Cardiac septum (tissue), 1 donor: ENCODE data around the gene PARD6A. TPM values are rescaled to one million over a fixed set of nuclear protein-coding genes. Genes with fewer than 3 reads are reported as not detected.

Source experiments
- DNase-seq: peaks from one replicate; pipeline ENCODE4 v3.0.0-alpha.2; 2020; ENCODE audit warnings: low spot score
- intact Hi-C: fragments of 100-400 bp; cut with DNase I; formaldehyde crosslinking; loops from one replicate; pipeline ENCODE4 v1.14.0; 2022
- total RNA-seq: library from RNA; stranded (reverse); fragmentation: NEBNext Ultra II Directional; extraction: Animal tissue kit (Norgen Biotek cat#: 25700); gene quantifications from one replicate; pipeline ENCODE4 v1.2.1, GENCODE V29; 2021
- donor health status: DM: no; HTN: no; CAD: no.

The PARD6A gene
- total RNA-seq, 1 donor from 2014 or later, result 3.4 TPM

GRCh38 chr16:67664871-67665270, 4.1 kb downstream of the PARD6A start:
- intact Hi-C loops, result no loop called here
- DNase-seq, result no peak

DNA sequence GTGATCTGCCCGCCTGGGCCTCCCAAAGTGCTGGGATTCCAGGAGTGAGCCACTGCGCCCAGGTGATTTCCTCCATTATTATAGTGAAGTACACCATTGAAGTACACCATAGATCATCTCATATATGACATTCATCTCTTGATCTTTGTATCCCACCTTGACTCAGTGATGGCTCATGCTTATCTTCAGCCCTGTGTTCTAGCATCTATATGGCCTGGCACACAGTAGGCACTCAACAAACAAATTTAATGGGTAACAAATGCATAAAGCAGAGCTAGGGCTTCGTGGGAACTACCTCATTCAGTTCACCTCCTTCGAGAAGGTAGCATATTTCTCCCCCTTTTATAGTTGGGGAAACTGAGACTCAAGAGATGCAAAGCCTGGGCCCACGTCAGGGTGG, 4.8 kb downstream of the PARD6A start:
- intact Hi-C loops, result no loop called here
- no peak for DNase-seq

DNA sequence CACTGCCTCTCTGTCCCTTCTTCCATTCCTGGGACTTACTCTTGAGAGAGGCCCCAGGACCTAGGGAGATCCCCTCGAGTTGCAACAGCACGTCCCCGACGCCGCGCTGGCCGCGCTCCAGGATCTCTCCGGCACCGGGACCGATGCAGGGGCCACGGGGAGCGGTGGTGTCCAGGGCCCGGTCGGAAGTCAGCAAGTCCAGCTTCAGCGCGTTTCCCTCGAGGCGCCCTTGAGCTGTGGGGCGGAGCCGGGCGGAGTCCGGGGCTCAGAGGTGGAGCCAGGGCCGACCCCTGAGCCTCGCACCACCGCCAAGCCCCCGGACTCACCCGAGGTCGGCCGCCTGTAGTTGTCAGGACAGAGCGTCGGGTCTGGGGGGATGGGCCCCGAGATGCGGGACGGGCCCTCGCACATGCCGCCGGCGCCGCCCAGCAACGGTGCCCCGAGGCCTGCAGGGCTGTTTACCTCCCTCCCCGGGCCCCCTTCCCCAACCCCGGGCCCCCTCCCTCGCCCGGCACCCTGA, 5.3 kb downstream of the PARD6A start:
- DNase-seq, result no peak
- intact Hi-C loops, result no loop called here

DNA sequence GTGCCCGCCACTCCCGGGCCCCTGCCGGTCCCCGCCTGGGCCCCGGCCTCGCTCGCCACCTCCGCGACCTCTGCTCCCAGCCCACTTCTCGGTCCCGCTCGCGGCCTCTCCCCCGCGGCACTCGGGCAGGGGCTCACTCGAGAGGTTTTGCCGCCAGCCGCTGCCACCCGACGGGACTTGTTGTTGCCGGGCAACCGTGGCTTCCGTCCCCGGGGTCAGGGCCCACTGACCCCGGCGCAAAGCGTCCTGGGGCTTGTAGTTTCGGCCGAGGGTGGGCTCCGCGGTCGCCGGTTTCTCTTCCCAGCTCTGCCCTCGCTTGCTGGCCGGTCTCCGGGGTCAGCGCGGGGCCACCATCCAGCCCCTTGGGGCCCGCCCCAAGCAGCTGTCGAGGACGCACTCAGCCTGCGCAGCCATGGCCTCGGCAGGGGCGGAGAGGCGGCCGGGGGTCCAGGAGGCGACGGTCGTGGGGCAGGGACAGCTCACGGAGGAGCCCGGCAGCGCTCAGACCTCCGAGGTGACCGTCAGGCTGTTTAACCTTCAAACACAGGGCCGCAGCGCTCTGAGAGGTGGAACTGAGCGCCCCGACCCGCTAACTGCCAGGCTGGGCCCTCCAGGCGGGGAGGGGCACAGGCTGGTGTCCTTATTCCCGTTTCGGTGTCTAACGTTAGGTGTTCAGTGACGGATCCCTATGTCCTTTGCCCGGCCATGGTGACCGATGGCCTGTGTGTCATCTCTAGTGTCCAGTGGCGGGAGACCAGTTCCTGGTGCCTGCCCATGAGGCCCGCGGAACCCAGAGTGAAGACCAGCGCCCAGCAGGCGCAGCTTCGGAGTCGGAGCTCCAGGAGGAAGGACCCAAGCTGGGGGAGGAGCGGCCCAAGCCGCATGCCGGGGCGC, 6.0 kb downstream of the PARD6A start, which contains the start of the genes C16orf86 and ENKD1:
C16orf86 (plus strand) TSS at position 256 of the 894 bp plus-strand sequence; CDS start at position 413, 157 bp downstream.
ENKD1 (minus strand) TSS at position 192 of the 894 bp plus-strand sequence. CDS start 308 bp downstream, outside the sequence.
- intact Hi-C loops, result loop anchor here (1.0 kb wide), 1 partner anchor 105 kb away; the partner anchor contains the start of gene CTCF
- DNase-seq, result peak; percentile 95

GRCh38 chr16:67667453-67667816, 6.7 kb downstream of the PARD6A start:
- intact Hi-C loops, result loop anchor here (1.0 kb wide), 1 partner anchor 105 kb away; the partner anchor contains the start of gene CTCF
- no peak for DNase-seq

DNA sequence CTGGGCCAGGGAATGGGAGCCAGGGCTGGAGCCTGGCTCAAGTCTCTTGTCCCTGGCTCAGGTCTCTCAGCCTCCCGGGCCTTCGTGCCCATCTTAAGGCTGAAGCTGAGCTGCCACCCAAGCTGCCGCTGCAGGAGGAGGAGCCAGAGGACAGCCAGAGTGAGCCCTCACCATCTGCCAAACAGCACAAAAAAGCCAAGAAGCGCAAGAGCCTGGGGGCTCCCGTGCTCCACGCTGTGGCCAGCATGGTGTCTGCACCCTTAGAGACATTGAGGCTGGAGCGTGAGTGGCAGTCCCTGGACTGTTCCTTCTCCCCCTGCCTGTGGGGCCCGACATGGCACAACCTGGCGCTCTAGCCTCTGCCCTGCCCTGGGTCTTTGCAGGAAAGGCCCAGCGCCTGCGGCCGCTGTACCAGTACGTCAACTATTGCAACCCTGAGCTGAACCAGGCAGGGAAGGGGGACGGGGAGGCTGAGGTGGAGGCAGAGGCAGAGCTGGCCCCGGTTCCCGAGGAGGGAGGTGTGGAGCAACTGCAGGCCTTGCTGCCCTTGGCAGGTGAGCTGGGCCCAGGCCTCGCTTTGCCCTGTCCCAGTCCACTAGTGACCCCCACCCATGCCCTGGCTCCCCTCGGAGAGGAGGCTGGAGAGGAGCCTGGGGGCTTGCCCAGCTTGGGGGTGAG, 7.2 kb downstream of the PARD6A start:
- DNase-seq, result peak; percentile 90
- intact Hi-C loops, result loop anchor here (1.0 kb wide), 2 partner anchors 106 to 147 kb away; partner anchors contain the start of gene CTCF

DNA sequence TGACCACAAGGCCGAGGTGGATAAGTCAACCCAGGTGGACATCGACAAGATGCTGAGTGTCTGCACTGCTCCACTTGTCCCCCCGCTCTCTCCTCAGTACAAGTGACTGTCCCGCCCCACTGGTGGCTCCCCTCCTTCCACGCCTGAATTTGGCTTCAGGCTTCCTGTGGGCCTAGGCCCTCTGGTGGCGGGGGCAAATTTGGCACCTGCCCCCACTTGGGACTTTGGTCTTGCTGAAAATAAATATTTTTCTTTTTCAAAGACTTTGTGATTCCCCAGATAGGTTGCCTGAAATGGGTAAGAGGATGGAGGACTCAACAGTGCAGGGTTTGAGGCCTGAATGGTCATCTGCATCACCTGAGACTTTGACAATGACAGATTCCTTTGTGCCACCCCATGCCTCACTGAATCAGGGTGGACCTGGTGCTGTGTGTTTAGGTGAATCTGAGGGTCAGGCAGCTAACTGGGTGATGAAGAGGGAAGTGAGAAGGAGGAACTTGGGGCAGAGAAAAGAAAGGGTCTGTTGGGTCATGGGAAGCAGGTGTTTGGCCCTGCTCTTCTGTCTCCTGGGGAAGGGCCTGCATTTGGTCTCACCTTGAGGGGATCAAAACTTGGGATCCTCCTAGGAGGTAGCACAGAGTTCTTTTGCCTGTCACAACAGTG, 7.9 kb downstream of the PARD6A start:
- DNase-seq, result no peak
- intact Hi-C loops, result loop anchor here (1.0 kb wide), 1 partner anchor 147 kb away; no protein-coding TSS in a partner anchor

- no peak for DNase-seq
- intact Hi-C loops, result loop anchor here (5.0 kb wide), 4 partner anchors 48 to 373 kb away; partner anchors contain the start of genes GFOD2, RANBP10 and TSNAXIP1
Observed at GRCh38 chr16:67669499-67670101, 8.8 kb downstream of the PARD6A start.

DNA sequence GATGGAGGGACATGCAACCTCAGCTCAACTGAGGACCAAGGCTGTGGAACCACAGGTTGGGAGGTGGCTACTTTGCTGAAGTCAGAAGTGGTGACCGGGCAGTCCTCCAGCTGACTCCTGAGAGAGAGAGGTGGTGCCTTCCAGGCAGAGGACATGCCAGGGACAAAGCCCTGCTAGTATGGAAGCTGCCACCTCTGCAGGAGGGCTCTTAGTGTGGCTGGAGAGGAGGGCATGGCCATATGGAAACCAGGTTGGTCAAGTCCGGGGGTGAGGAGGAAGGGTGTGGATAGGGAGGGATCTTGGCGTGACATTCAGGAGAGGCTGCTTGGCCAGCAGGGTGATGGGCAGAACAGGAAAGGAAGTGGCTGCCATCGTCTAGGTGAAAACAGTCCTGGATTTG, 11.5 kb downstream of the PARD6A start:
- DNase-seq, result no peak
- intact Hi-C loops, result loop anchor here (5.0 kb wide), 4 partner anchors 45 to 370 kb away; partner anchors contain the start of genes GFOD2, RANBP10 and TSNAXIP1

- DNase-seq, result no peak
- intact Hi-C loops, result loop anchor here (5.0 kb wide), 4 partner anchors 44 to 369 kb away; partner anchors contain the start of genes GFOD2, RANBP10 and TSNAXIP1
Observed at GRCh38 chr16:67672739-67673662, 12.2 kb downstream of the PARD6A start.

DNA sequence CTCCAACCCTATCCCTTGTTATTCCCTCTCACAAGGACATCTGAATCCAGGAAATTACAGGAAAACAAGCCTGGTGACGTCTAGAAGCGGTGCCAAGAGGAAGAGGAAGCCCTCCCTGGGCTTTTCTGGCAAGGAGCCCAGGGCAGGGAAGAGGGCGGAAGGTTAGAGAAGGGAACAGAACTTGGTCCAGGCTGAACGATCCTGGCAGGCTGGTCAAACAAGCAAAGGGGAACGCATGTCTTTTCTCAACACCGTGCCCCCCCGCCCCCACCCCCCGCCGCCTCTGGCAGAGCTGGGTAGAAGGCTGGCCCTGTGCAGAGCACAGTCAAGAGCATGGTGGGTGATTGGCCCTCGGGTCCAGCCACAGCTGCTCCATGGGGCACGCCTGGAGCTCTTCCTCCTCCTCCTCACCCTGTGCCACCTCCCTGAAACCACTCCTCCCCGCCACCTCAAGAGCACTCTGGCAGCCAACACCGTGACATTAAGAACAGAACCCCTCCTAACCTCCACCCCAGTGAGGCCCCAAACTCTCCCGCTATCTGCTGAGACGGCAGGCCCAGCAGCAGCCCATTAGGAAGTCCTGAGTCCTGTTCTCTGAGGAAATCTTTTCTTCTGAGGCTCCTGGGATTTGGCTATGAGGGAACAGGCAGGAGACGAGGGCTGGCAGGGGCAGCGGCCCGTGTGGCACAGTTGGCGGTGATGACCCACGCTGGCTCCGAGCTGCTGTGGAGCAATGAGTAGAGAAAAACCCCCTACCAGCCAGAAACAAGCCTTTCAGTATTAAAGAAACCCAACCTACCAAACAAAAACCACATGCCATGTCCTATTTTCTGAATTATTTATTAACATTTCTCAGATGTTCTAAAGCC, 13.2 kb downstream of the PARD6A start:
- intact Hi-C loops, result loop anchor here (5.0 kb wide), 4 partner anchors 43 to 368 kb away; partner anchors contain the start of genes GFOD2, RANBP10 and TSNAXIP1
- no peak for DNase-seq

DNA sequence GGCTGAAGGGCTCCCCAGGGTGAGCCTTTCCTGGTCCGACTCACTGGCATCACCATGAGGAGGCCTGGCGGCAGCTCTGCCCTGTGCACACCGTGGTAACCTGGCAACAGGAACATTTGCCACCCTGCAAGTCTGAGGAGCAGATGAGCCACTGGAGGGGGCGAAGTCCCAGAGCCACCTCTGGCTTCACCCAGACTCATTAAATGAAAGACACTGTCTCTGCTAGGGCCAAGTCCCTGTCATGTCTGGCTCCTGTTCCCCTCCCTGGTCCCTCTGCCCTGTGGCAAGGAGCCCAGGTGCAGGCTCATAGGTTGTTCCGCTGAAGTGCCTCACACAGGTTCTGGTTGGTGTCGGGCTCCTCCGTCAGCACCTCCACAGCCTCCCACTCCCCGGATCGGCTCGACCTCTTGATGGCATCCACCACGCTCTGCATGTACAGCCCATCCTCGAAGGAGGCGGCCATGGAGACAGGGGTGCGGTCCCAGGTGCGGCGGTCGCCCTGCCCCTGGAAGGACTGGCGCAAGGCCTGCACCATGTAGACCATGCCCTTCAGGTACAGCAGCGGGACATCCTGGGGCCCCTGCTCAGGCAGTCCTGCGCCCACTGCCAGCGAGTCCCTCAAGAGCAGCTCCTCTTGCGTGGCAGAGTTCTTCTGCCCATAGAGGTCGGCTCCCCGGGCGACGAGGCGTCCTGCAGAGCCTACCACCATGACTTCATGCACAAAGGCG, 14.3 kb downstream of the PARD6A start:
- DNase-seq, result no peak
- intact Hi-C loops, result loop anchor here (5.0 kb wide), 4 partner anchors 42 to 367 kb away; partner anchors contain the start of genes GFOD2, RANBP10 and TSNAXIP1

GRCh38 chr16:67675579-67675935, 14.8 kb downstream of the PARD6A start:
- intact Hi-C loops, result no loop called here
- no peak for DNase-seq

DNA sequence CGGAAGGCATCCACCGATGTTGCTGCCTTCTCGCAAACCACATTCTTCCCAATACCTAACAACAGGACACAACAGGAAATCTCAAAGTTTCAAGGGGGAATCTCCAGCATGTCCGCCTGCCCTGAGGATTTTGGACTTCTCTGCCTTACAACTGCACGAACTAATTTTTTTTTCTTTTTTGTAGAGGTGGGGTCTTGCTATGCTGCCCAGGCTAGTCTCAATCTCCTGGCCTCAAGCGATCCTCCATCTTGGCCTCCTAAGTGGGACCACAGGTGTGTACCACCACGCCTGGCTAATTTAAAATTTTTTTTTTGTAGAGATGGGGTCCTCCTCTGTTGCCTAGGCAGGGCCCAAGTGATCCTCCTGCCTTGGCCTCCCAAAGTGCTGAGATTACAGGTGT, 15.2 kb downstream of the PARD6A start:
- intact Hi-C loops, result no loop called here
- no peak for DNase-seq

DNA sequence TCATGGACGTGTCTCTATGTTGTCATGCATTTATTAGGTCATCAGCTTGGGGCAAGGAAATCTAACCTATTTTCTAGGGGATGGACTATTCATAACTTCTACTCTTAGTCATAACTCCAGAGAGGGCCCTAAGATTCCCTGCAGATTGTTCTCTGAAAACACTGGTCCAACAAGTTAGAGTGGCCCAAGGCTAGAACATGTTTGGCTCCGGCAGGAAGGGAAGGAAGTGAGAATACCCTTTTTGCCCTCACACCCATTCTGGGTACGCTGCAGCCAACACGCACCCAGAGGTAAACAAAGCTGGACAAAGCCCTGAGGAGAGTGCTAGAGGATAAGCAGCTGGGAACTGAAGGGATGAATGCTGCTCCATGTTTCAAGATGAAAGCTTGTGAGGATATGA, 15.8 kb downstream of the PARD6A start:
- intact Hi-C loops, result no loop called here
- DNase-seq, result no peak

- intact Hi-C loops, result no loop called here
- DNase-seq, result no peak
Observed at GRCh38 chr16:67676939-67677338, 16.2 kb downstream of the PARD6A start.
